ENCODE results near the gene CYP3A7. TPM values are rescaled to one million over a fixed set of nuclear protein-coding genes. Genes with fewer than 3 reads are reported as not detected.

CYP3A7 gene
- total RNA-seq, 4 donors from 2014 or later: not detected

DNA sequence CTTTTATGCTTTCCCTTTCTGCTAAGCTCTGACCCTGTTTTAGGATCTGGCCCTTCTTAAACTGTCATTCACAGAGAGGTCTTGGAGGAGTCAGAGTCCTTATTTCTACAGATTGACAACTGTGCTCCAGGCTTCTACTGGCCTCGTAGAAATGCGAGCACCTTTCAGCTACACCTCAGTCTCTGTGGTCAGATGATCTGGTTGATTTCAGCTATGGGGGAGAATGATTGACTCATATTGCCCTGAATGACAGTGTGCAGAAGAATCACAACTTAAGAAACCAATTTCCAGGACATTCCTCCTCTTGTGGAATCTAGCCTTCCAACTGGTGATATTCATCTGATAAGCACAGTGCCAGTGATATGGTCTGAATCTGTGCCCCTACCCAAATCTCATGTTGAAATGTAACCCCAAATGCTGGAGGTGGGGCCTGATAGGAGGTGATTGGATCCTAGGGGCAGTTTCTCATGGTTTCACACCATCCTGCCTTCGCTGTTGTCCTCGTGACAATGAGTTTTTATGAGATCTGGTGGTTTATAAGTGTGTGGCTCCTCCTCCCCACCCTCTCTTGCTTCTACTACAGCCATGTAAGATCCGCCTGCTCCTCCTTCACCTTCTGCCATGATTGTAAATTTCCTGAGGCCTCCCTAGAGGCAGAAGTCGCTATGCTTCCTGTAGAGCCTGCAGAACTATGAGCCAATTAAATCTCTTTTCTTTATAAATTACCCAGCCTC lies 14.0 kb upstream of the CYP3A7 start:
- TF ChIP-seq, protein P1, sequence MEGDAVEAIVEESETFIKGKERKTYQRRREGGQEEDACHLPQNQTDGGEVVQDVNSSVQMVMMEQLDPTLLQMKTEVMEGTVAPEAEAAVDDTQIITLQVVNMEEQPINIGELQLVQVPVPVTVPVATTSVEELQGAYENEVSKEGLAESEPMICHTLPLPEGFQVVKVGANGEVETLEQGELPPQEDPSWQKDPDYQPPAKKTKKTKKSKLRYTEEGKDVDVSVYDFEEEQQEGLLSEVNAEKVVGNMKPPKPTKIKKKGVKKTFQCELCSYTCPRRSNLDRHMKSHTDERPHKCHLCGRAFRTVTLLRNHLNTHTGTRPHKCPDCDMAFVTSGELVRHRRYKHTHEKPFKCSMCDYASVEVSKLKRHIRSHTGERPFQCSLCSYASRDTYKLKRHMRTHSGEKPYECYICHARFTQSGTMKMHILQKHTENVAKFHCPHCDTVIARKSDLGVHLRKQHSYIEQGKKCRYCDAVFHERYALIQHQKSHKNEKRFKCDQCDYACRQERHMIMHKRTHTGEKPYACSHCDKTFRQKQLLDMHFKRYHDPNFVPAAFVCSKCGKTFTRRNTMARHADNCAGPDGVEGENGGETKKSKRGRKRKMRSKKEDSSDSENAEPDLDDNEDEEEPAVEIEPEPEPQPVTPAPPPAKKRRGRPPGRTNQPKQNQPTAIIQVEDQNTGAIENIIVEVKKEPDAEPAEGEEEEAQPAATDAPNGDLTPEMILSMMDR (IDR thresholded peaks at IDR 0.05; ENCODE audit: low read depth): no peak

DNA sequence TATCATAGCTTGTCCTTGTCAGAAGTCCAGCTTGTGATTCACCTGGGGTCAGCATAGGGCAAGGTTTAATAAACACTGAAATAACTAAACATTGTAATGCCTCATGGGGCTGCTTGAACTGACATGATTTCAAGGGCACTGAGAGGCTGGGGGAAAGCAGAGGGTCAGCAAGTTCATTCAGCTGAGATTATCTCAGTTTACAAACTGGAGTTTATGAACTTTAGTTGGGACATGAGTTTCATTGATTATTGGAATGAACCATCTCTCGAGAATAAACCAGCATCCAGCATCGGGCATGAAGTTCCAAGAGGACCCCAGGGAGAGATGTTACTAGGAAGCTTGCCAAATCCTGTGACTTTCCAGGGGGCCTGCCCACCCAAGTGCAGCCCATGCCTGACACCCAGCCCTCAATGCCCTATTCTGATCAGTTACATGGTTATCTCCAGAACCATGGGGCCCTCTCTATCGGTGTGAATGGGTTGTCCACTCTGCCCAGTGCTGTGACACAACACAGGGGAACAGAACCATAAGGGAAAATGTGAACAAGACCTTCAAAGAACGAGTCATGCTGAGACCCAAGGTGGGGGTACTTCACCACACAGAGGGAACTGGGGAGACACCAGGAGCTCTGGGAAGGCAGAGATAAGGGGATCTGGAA lies 7.9 kb upstream of the CYP3A7 start:
- TF ChIP-seq, protein P1 (IDR thresholded peaks at IDR 0.05; ENCODE audit: low read depth): no peak

DNA sequence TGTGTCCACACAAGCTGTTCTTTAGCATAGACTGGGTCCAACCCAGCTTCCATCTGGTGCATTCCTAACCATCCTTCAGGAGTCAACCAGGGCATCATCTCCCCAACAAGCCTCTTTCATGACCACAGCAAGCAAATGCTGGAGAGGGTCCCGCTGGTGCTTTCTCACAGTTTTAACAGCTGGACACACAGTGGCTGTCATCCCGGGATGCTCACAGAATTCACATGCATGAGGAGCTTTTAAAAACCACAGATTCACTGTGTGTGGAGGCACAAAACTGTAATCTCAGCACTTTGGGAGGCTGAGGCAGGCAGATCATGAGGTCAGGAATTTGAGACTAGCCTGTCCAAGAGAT lies 6.4 kb upstream of the CYP3A7 start:
- TF ChIP-seq, protein P1 (IDR thresholded peaks at IDR 0.05; ENCODE audit: low read depth): no peak

DNA sequence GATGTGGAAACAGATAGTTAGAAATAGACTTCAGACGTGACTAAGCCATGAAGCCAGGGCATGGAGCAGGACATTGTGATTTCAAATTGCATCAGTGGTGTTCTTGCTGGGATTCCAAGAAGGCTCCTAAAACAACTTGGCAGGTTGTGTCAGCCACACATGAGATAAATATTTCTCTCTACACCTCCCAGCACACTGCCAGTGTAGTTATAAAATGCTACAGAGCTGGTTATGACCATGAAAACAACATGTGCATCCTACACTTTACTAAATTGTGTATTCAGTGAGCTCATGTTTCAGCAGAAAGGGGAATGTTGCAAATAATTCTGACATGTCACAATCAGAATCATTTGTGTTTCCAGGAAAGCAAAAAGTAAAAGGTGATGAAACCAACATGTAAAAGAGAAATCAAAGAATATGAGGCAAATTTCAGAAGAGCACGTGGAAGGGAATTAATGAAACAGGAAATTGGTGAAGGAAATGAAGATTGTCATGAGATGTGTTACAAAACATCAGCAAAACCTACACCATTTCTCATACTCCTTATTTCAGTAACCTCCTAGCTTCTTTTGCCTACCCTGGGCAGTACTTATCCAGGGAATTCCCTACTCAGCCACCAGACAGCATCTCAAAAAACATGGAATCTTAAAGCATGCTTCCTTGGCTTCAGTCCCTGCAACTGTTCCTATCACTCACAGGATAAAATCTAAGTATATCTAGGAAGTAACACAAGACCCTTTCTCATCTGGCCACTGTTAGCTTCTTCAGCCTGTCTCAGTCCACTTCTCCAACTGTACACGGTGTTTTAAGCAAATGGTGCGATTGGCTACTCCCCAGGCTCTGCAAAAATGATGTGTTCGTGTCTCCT lies 5.8 kb upstream of the CYP3A7 start:
- TF ChIP-seq, protein P1 (IDR thresholded peaks at IDR 0.05; ENCODE audit: low read depth): no peak

DNA sequence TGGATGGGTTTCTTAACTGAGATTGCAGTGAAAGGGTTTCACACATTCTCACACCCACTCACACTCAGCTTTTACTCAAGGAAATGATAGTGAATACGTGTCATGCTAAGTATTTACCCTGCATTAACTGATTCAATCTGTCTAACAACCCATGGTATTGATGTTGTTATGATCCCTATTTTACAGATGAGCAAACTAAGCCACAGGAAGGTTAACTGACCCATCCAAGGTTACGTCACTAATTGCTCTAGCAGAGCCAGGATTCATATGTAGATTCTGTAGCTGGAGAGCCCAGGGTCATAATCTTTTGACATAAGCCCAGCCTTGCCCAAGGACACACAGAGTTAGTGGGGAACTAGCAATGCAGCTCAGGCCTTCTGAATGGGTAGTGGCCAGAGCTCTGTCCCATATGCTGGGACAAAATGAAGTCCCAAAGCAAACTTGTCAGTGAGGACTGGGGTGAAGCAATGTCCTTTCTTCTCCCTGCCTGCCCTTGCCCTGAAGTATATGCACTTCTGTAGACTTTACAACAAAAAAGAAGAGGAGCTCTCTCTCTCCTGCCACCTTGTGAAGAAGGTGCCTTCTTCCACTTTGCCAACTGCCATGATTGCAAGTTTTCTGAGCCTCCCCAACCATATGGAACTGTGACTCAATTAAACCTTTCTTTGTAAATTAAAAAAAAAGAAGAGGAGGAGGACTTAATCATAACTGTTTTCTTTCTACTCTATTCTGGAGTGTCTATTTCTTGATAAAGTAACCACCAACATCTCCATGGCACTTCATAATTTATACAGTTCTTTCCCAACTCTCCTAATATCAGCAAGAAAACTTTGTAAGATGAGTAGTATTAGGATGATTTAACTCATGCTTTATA lies 4.9 kb upstream of the CYP3A7 start:
- TF ChIP-seq, protein P1 (IDR thresholded peaks at IDR 0.05; ENCODE audit: low read depth): no peak

DNA sequence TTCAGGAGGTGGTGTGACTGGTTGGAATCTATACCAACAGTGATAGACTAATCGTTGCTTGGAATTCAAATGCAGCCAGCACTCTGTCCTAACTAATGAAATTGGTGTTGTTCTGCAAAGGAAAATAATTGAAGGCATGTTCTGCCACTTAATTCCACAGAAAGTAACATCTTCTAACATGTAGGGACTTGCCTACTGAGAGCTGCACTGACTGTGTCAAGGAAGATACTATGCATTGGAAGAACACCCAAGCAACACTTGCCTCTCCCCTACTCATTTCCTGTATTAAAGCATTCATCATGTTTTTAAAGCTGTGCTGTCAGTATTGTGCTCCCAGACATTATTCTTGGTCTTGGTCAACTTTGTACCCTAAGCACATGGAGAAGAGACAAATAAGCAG lies 2.7 kb upstream of the CYP3A7 start:
- TF ChIP-seq, protein P1 (IDR thresholded peaks at IDR 0.05; ENCODE audit: low read depth): no peak

Data from subcutaneous adipose tissue (tissue), 4 donors.